ENCODE results near the gene FGF3.

Gene FGF3

GRCh38 chr11:69818603-69819441 lies at the start of gene FGF3:
FGF3 (minus strand) TSS chr11:69819416; CDS start chr11:69818933, 483 bp downstream.
- TF ChIP-seq EGR1 (IDR thresholded peaks at IDR 0.05): no peak
- TF ChIP-seq YY1 (IDR thresholded peaks at IDR 0.05; ENCODE audit: low read depth): no peak
- TF ChIP-seq USF1 (IDR thresholded peaks at IDR 0.05): no peak
- TF ChIP-seq ZBTB7A (IDR thresholded peaks at IDR 0.05; ENCODE audit: low read depth): no peak
- no peak for TF ChIP-seq EP300 (IDR thresholded peaks at IDR 0.05; ENCODE audit: borderline replicate concordance)
- TF ChIP-seq TCF12 (IDR thresholded peaks at IDR 0.05; ENCODE audit: low read depth): no peak
- no peak for TF ChIP-seq RAD21 (IDR thresholded peaks at IDR 0.05; ENCODE audit: low read depth)
- no peak for TF ChIP-seq CEBPB (IDR thresholded peaks at IDR 0.05)
- no peak for TF ChIP-seq CREB1 (IDR thresholded peaks at IDR 0.05; ENCODE audit: low read depth)
- no peak for TF ChIP-seq TAF1 (IDR thresholded peaks at IDR 0.05; ENCODE audit: low read depth)
- TF ChIP-seq REST (IDR thresholded peaks at IDR 0.05; ENCODE audit: low read depth): no peak
- no peak for TF ChIP-seq MAX (IDR thresholded peaks at IDR 0.05)
- no peak for TF ChIP-seq NFIC (IDR thresholded peaks at IDR 0.05)
- no peak for TF ChIP-seq FOXM1 (IDR thresholded peaks at IDR 0.05; ENCODE audit: borderline replicate concordance, low read depth)
- no peak for TF ChIP-seq TEAD4 (IDR thresholded peaks at IDR 0.05)

- TF ChIP-seq TEAD4 (IDR thresholded peaks at IDR 0.05): no peak
These were observed 49.7 kb upstream of the FGF3 start for GRCh38 chr11:69868871-69869270.

GRCh38 chr11:69868006-69868810 lies 49.0 kb upstream of the FGF3 start:
- no peak for TF ChIP-seq MAX (IDR thresholded peaks at IDR 0.05)
- TF ChIP-seq NFIC (IDR thresholded peaks at IDR 0.05): 0 out of 2 replicates have a peak, but pooled peaks have one; percentile 22
- TF ChIP-seq REST (IDR thresholded peaks at IDR 0.05; ENCODE audit: low read depth): no peak
- peak; percentile 59; the same call in 1 of the 2 replicates for TF ChIP-seq TEAD4 (IDR thresholded peaks at IDR 0.05)
- no peak for TF ChIP-seq RAD21 (IDR thresholded peaks at IDR 0.05; ENCODE audit: low read depth)
- TF ChIP-seq EP300 (IDR thresholded peaks at IDR 0.05; ENCODE audit: borderline replicate concordance): 0 out of 2 replicates have a peak, but pooled peaks have one; percentile 35
- TF ChIP-seq CEBPB (IDR thresholded peaks at IDR 0.05): no peak
- TF ChIP-seq TCF12 (IDR thresholded peaks at IDR 0.05; ENCODE audit: low read depth): no peak
- no peak for TF ChIP-seq CREB1 (IDR thresholded peaks at IDR 0.05; ENCODE audit: low read depth)
- TF ChIP-seq EGR1 (IDR thresholded peaks at IDR 0.05): peak; percentile 67
- TF ChIP-seq FOXM1 (IDR thresholded peaks at IDR 0.05; ENCODE audit: borderline replicate concordance, low read depth): no peak
- peak; percentile 89 for TF ChIP-seq ZBTB7A (IDR thresholded peaks at IDR 0.05; ENCODE audit: low read depth)
- no peak for TF ChIP-seq USF1 (IDR thresholded peaks at IDR 0.05)
- no peak for TF ChIP-seq YY1 (IDR thresholded peaks at IDR 0.05; ENCODE audit: low read depth)
- TF ChIP-seq TAF1 (IDR thresholded peaks at IDR 0.05; ENCODE audit: low read depth): no peak

GRCh38 chr11:69867076-69868005 lies 48.1 kb upstream of the FGF3 start:
- TF ChIP-seq TAF1 (IDR thresholded peaks at IDR 0.05; ENCODE audit: low read depth): no peak
- TF ChIP-seq FOXM1 (IDR thresholded peaks at IDR 0.05; ENCODE audit: borderline replicate concordance, low read depth): no peak
- TF ChIP-seq CEBPB (IDR thresholded peaks at IDR 0.05): no peak
- peak; percentile 67 for TF ChIP-seq TEAD4 (IDR thresholded peaks at IDR 0.05)
- TF ChIP-seq TCF12 (IDR thresholded peaks at IDR 0.05; ENCODE audit: low read depth): peak; percentile 79
- TF ChIP-seq ZBTB7A (IDR thresholded peaks at IDR 0.05; ENCODE audit: low read depth): no peak
- TF ChIP-seq RAD21 (IDR thresholded peaks at IDR 0.05; ENCODE audit: low read depth): no peak
- TF ChIP-seq NFIC (IDR thresholded peaks at IDR 0.05): peak; percentile 97
- no peak for TF ChIP-seq REST (IDR thresholded peaks at IDR 0.05; ENCODE audit: low read depth)
- TF ChIP-seq CREB1 (IDR thresholded peaks at IDR 0.05; ENCODE audit: low read depth): peak; percentile 33; the same call in 1 of the 2 replicates
- peak; percentile 95 for TF ChIP-seq MAX (IDR thresholded peaks at IDR 0.05)
- TF ChIP-seq EGR1 (IDR thresholded peaks at IDR 0.05): no peak
- TF ChIP-seq USF1 (IDR thresholded peaks at IDR 0.05): peak; percentile 56; the same call in 1 of the 2 replicates
- peak; percentile 71; the same call in 1 of the 2 replicates for TF ChIP-seq EP300 (IDR thresholded peaks at IDR 0.05; ENCODE audit: borderline replicate concordance)
- TF ChIP-seq YY1 (IDR thresholded peaks at IDR 0.05; ENCODE audit: low read depth): no peak
